OCI-M1 (cell line): ENCODE data around the gene CTSZ.
"Not testable (repeated sequence)": the region's sequence is repeated elsewhere in the genome, so short reads cannot be mapped to it uniquely, and the experiment has no call there.

Source experiments
- DNase-seq: peaks from one replicate; lab custom pipeline; 2025; lab: John Stamatoyannopoulos, UW

CTSZ gene

DNA sequence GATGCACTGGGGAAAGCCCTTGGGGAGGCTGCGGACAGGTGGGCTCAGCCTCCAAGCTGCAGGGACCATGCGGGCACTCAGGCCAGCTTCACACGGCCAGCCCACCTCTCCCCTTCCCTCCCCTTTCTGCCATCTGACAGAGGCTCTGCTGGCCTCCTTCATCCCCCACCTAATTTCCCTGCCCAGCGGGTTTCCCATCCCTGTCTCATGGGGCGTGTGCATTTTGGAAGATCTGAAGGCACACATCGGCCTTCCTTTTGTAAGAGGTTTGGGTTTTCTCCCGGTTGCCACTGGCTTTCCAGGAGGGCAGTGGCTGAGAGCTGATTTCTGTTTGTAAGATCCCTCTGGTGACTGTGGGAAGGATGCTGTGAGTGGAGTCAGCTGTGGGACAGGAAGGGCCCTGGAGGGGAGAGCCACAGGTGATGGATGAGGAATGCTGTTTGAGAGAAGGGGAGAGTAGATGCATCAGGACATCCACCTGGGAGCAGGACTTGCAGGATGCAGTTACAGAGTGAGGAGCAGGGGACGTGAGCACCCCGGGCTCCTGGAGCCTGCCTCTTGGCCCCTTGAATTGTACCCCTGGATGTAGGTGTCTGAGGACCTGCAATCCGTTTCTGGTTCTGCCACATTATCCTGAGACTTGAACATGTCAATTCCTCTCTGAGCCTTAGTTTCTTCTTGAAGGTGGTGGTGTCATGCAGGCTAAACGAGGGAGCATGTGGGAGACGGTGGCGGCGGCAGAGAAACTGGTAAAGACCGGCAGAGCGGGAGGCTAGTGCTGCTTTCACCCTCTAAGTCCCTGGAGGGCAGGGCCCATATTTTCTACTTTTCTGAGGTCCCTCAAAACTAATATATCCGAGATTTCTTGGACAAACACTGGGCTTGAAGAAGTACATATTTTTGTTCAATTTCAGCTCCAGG is 6.2 kb upstream of the CTSZ start:
- DNase-seq, result no peak

DNA sequence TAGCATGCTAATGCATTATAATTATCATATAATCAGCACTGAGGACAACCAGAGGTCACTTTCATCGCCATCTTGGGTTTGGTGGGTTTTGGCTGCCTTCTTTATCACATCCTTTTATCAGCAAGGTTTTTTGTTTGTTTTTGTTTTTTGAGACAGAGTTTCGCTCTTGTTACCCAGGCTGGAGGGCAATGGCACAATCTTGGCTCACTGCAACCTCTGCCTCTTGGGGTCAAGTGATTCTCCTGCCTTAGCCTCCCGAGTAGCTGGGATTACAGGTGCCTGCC is 4.8 kb upstream of the CTSZ start:
- DNase-seq, result not testable (repeated sequence)

DNA sequence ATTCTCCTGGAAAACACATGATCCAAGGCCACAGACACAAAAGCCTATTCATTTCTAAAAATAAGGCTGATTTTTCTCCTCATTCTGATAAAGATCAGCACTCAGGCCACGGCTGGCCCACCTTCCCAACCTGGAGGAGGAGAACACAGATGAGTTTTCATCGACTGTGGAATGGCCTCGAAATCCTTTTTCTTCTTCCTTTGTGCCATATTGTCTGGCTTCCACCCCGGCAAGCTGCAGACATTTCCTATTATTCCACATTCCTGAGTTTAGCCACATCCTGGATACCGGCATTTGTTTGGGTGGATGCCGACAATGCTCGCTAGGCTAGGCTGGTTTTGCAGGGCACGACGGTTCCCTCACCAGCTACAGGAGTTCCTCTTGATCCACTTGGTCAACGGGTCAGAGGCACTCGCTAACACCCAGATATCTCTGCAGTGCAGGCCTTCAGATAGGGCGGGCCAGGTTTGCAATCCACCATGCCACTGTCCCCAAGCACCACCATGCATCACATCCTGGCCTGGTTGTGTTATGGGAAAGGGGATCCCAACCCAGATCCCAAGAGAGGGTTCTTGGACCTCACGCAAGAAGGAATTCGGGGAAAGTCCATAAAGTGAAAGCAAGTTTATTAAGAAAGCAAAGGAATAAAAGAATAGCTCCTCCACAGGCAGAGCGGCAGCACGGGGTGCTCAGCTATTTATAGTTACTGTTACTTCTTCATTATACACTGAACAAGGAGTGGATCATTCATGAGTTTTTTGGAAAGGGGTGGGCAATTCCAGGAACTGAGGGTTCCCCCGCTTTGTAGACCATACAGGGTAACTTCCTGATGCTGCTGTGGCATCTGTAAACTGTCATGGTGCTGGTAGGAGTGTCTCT is 4.2 kb upstream of the CTSZ start:
- DNase-seq, result peak; percentile 92

DNA sequence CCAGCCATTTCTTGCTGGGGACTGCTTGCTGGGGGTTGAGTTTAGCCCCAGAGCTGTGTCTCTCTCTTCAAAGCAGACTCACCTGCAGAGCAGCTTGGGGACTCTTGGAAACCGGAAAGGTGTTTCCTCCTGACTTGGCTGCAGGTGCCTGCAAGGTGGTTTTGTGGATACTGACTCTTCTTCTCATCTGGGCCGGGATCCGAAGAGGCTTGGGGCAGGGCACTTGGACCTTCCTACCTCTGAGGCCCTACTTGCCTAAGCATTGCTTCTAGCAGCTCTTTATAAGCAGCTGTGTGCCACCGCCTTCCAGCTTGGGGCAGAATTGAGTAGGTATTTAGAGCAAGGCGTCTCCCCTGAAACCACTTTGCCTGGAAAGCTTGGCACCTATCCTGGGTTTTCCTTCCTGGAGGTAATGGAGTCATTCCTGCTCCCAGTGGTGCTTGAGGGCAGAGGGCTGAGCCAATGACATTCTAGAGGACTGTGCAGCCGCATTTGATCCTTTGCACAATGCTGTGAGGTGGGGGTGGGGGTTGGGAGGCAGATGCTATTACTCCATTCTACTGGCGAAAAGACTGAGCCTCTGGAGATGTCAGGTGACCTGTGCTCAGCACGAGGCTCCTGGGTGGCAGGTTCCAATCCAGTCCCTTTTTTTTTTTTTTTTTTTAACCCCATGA is 3.4 kb upstream of the CTSZ start:
- DNase-seq, result no peak

DNA sequence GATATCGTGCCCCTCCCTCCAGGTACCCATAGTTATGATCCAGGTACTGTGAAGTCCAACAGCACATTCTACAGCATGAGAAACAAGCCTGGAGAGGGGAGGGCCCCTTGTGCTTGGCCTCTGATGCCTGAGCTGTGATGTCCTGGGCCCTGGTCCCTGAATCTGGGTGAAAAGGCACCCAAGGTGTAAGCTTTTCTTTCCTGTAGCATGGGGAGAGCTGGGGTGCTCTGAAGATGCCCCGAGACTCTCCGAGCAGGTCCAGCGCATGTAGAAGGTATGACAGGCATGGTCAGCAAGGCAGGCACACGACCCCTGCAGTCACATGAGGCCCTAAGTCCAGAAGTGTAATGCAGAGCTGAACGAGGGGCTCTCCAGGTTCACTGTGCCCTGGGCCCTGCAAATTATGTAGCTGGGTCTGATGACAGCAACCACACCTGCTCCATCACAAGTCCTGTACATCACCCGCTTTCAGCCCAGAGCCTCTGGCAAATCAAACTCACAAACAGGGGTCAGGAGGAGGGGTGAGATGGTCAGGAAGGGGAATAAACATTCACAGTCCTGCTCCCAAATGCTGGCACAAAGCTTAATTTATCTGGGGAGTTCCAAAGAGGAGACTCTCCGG is 1.8 kb upstream of the CTSZ start:
- no peak for DNase-seq

DNA sequence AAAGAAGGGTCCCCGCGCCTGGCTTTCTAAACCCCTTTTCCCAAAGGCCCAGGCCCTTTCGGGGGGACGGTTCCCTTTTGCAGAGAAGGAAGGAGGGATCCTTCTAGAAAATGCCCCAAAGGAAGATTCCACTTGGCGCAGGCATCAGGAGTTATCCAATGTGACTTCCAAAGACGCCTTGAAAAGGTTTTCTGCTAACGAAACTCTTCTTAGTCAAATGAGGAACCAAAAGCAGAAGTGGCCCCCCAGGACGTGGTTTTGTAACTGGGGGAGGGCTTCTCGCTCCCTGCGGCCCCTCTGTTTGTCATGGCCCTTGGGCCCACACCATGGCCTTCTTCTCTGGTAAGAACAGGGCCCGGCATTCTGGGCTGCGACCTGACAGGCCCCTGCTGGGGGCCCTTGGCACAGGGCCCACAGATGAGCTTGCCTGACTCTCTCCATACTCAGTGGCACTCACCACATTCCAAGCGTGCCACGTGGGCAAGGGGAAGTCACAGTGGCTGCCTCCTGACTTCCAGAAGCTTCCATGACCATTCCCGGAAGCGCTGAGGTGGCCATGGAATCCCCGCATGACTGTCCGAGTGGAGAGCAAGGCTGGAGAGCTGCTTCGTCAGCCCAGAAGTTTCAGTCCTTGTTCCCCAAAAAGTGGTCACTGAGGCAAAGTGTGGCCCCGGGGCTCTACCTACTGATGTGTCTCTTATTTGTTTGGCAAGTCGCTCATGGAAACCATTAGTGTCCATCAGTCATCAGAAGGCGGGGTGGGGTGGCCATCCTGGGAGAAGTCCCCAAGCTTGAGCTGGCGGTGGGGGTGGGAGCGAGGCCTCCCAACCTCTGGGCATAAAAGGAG is 834 bp upstream of the CTSZ start:
- peak; percentile 48 for DNase-seq

DNA sequence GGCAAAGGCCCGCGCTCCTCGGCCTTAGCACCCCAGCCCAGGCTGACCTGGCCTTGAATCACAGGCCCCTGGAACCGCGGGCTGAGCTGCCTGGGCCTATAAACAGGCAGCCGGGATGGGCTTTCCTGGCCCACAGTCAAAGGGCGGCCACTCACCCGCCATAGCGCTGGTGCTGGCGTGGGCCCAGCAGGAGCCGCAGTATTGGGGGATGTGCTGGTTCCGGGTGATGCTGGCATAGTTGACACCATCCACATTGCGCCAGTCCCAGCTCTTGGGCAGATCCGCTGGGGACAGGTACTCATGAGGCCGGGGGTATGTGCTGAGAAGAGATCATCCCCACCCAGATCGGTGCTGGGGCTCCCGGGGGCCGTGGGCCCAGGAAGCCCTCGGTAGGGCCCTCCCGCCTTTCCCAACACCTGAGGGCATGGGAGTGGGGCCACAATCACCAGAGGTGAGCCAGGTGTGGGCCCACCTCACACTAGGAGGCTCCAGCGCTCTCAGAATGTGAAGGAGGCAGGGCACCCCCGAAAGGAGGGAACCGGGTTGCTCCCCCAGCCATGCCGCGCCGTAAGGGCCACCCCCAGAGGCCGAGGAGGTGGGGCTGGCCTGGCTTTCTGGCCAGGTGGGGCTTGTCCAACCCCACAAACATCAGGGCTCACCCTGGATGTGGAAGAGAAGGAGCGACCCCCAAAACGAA is 739 bp downstream of the CTSZ start:
- no peak for DNase-seq

DNA sequence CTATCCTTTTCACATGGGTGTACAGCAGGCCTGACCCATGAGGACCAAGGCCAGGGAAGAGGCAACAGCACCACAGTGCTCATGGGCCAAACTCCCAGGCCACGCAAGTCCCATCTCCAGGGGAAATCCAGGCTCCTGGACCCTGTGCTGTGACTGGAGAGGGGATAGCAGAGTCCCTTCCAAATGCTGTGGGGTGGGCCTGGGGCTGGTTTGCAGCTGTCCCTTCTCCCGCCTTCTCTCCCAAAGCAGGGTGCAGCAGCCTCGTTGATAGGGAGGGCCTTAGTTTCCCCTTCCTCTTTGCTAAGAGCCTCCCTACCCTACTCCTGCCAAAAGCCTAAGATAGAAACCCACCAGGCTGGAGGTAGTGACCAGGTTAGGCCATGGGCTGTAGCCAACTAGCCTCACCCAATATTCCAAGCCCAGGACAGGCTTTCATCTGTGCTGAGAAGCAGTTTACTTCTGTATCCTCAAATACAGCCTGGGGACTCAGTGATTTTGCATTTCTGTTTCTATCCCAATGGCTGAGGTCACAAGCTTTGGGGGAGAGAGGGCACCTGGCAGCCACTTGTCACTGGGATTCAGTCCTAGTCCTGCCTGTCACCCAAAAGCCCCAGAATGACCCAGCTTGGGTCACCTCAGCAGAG is 1.4 kb downstream of the CTSZ start:
- DNase-seq, result no peak

DNA sequence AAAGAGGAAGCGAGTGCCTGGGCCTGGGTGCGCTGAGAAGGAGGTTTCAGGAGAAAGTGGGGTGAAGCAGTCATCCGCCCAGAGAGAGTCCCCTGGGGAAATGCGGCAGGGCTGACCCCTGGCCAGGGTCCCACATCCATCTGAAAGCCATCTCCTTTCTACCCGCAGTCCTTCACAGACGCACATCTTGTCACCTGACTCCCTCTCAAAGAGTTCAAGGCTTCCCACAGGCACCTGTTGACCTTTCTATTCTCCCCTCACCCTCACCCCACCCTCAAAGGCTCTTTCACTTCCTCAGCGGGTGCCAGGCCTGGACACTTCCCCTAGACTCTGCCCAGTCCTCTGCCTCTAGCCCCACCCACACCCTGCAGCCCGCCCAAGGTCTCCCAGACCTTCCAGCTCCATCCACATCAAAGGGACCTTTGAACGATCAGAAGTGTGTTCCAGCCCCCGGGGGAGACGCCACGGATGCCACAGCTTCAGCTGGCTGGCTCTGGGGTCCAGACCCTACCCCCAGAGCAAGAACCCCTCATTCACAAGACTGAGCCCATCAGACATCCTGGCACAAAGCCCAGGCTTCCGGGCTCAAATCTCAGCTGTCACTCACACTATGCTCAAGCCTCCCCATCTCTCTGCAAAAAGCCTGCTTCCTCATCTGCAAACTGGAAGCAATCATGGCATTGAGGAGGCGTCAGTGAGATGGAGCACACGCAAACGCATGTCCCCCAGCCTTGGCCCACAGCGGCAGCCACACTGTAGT is 2.1 kb downstream of the CTSZ start:
- DNase-seq, result peak; percentile 27

DNA sequence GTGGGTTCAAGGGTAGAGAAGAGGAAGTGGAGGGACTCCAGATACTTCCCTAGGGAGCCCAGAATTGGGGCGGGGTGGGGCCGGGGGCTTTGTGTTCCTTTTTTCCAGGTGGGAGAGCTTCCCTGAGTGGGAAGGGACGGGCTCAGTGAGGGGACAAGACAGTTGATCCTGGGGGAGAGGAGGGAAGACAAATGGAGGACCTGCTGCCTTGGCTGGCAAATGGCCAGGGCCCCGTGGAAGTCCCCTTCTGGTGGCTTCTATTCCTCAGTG is 2.6 kb downstream of the CTSZ start:
- peak; percentile 22 for DNase-seq

DNA sequence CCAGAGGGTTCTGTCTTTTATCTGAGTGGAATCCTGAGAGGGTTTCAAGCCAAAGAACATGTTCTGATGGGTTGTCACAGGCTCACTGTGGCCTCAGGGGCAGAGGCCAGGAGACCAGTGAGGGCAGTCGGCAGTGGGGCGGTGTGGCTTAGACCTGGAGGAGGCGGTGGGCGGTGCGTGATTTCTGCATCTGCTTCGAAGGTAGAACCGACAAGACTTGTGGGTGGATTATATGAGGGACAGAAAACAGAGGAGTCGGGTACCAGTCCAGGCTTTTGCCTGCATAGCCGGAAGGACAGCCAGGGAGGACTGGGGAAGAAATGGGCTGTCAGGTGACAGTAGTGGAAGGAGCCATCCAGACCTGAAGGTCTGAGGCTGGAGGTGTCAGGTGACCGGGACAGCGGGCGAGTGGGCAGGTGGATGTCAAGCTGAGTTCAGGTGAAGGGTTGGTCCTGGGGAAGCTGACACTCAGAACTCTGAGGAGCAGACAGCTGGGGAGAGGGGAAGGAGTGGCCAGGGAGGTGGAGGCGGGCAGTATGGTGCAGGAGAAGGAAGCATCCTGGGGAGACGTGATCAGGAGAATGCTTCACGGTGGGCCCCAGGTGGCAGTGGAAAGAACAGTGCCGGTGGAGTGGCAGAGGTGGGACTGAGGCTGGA is 3.1 kb downstream of the CTSZ start:
- DNase-seq, result no peak

DNA sequence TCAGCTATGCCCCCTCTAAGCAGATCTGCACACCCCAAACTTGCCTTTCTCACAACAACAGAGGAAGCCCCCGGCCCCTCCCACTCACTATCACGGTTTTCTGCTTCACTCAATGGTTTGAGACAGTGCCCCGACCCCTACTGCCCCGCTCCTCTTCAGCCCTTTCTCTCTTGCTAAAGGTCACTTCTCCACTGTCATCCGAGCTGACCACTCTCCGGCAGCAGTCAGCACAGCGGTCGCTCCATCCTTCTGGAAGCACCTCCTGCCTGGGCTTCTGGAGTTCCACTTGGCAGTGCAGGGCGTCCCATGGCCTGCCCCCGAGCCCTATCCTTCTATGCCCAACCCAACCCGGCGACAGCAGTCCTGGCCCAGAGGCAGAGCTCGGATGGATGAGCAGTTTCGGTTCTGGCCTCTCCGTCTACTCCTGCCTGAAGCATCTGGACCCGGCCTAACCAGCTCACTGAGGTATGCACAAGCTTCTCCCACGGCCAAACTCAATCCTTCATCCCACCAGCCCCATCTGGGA is 4.1 kb downstream of the CTSZ start:
- no peak for DNase-seq

DNA sequence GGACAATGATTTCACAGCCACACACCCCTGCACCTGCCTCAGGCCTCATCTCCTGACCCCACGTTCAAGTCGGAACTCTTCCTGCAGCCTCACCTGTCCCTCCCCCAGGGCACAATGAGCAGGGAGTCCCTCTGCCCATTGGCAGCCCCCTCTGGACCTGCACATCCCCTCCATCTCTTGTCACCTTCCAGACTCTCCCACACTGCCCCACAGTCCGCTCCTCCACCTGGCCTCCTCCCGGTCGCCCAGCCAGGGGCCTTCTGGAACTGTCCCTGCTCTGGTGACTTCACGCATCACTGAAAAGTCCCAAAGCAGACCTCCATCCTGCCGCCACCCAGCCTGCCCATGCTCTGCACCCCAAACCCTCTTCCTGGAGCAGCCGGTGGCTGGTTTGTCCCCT is 4.7 kb downstream of the CTSZ start:
- DNase-seq, result no peak

DNA sequence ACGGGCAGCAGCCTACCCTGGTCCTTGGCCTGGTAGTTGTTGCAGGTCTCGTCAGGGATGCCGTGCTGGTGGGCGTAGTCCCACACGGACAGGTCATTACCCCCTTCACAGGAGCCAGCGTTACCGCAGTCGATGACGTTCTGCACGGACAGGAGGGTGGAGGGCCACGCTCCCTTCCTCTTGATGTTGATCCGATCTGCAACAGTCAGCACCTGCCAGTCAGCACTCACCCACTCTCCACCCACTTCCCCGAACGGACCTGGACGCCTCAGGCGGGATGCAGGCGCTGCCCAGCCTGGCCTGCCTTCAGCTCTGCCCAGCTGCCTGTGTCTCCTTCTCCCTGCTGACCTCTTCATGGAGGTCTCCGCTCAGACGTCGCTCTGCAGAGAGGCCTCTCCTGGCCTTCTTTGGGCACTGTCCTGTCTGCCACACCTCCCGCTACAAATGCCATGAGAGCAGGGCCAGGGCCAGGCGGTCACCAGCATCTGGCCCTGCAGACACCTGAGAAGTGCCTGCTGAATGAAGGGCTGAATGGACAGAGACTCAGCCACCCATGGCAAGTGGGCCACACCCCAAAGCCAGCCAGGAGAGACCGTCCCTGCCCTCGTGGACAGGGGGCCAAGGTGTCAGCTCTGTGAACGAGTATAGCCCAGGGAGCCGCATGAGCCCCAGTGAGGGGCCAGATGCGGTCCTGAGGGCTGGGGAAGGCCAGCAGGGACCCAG is 5.4 kb downstream of the CTSZ start:
- DNase-seq, result no peak

DNA sequence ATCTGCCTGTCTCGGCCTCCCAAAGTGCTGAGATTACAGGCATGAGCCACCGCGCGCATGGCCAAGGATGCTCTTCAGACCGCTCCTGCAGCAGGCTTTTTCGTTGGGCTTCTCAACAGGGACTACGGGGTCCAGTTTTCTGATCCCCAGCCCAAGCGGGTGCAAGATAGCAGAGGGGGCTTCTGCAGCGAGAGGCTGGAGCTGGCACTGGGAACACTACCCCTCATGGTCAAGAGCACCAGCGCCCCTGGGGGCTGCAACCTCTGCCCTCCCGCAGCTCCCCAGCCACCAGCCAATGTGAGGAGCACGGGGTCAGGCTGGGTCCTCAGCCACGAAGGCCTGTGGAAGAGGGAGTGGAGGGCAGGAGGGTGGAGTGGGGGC is 6.0 kb downstream of the CTSZ start:
- no peak for DNase-seq

DNA sequence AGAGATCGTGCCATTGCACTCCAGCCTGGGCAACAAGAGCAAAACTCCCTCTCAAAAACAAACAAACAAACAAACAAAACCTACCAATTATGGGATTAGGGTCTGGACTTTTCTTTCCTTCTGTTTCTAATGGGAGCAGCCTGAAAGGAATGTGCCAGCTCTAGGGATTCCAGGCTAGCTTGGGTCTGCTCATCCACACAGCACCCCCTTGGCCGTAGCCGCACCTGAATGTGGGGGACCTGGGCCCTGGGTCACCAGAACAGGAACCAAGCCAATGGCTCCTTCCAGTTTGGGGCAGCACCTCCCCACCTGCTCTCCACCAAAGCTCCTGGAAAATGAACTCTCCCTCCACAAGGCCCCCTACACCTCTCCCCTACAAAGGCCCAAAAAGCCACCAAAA is 6.7 kb downstream of the CTSZ start:
- DNase-seq, result no peak

DNA sequence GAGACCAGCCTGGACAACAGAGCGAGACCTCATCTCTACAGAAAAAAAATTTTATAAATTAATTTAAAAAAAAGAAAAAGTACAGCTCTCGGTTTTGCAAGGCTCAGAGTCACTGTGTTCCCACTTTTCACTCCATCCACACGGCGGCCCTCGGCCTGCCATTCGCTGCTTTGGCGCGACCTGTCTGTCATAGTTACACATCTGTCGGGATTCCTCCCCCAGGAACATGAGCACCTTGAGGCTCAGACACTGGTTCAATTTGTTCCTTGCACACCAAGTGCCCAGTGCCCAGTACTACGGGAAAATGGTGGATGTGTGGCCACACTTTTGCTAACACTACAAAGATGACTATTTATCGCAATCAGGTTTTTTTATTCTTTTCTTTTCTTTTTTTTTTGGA is 8.4 kb downstream of the CTSZ start:
- DNase-seq, result no peak

DNA sequence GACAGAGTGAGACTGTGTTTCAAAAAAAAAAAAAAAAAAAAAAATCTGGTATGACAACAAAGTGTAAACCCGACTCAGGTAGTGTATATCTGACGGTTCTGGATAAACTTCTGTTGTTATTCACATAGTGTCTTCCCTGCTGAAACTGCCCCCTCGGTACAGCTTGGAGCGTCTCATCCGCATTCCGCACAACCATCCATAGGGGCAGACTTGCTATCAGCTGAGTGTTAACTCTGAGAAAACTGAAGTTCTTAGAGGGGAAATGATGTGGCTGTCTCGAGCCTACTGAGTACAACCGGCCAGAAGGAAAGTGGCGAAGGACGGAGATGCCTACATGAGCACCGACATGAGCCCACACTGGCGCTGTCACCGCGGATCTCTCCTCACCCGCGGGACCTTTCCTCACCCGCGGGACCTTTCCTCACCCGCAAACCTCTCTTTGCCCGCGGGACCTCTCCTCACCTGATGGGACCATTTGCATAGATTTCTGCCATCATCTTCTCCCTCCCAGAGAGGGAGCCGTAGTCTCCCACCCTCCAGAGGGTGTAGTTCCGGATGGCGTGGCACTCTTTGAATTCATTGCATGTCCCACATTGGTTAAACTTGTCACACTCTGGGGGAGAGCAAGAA is 9.8 kb downstream of the CTSZ start:
- DNase-seq, result no peak
